CD4-positive, alpha-beta T cell treated with Interleukin-4 for 1 hour (primary cell): ENCODE data around the gene SERTAD2.
A peak's percentile ranks its signal among the peaks of the same experiment; 100 is the strongest.

ENCODE experiments used
- DNase-seq, 2 donors: peaks; one replicate each; pipeline ENCODE4 v3.0.0-alpha.2; 2020 to 2022

Gene SERTAD2

DNA sequence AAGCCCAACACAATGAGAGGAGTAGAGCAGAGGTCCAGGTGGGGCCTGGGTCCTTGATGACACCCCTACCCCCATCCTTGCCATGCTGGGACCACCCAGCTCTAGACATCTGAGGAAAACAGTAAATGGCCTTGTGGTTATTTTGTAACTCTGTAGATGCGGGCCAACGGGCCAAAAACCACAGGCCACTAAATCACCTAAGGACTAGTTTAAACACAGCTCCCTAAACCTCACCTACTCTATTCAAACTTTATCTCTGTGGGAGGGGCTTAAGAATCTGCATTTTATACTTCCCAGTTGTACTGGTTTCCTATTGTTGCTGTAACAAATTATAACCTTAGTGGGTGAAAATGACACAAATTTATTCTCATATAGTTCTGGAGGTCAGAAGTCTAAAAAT is 19.0 kb upstream of the SERTAD2 start:
- no peak for DNase-seq

DNA sequence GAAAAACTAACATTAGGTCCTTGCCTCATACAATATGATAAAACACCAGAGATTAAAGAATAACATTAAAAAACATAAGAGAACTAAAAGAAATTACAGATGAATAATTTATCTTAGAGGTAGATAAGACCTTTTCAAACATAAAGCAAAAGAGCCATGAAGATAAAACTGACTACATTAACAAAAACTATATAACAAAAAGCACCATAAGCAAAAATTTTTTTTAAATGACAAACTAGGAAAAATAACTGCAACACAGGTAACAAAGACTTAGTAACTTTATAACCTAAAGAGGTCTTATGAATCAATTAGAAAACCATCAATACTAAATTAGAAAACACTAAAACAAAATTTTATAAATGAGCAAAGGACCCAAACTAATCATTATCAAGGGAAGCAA is 16.3 kb upstream of the SERTAD2 start:
- DNase-seq: no peak

DNA sequence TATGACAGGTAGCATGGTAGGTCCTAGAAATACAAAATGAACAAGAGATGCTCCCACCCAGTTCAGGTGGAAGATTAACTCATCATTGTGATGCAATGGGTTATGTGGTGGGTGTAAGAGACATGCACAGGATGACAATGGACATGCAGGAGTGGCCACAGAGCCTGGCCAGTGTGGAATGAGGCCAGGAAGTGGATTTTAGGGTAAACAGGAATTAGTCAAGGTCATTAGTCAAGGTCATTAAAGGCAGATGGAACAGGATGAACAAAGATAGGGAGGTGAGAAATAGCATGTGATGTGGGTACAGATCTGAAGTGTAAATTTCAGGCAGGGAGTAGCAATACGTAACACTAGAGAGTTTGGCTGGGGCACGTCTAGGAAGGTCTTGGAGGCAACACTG is 15.6 kb upstream of the SERTAD2 start:
- DNase-seq: no peak

DNA sequence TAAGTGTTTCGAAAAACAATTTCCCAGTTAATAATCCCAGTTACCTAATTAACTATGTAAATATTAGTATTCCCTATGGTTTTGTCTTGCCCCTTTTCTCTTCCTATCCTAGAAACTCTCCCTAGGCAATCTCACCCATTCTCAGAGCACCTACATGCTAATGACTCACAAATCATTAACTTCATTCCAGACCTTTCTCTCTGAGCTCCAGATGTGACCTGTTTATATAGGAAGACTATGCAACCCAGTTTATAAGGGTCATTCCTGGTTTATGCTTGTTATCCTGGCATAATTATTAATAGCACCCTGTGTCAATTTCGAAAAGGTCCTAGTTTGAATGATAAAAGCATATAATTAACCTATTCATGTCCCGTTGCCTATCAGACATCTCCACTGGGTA is 14.8 kb upstream of the SERTAD2 start:
- no peak for DNase-seq

DNA sequence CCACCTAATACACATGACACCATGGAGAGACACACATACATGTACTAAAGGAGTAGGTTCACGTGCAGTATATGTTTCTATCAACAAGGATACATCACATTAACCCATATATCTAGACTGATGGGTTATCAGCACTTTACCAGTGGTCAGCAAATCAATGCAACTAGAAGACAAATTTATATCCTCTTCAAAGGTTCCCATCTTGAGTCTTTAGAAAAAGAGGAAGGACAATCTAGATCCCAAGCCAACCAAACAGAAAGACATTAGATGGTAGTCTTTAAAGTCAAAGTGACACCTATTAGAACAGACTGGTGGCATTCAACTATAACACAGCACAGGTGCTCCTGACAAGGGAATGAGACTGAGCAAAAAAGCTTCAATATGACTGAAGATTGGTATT is 13.8 kb upstream of the SERTAD2 start:
- DNase-seq: no peak

DNA sequence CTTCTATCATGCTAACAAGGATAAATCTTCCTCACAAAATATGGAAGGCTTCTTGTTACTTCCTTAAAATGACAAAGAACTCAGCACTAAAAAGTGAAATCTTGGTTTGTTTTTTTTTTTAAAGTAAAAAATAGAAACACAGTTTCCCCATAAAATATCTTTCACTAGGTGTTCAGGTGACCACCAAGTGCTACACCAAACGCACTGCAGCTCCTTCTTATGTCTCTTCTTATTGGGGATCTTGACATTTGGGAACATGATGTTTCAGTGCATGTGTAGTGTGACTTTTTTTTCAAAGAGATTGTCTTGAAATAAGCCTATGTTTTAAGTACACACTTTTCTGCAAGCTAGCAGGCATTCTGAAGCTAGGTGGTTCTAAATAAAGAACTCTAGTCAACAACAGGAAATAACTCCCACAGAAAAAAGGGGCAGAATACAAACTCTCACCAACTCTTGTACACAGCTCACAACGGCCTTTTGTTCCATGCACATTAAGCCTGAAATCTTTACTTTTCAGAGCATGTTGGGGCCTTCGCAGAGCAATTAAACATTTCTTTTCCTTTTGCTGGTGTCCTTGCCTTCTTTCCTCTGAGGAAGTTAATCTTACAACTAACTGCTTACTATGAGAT is 13.2 kb upstream of the SERTAD2 start:
- DNase-seq: peak in 1 of 2 donors; percentile 29

DNA sequence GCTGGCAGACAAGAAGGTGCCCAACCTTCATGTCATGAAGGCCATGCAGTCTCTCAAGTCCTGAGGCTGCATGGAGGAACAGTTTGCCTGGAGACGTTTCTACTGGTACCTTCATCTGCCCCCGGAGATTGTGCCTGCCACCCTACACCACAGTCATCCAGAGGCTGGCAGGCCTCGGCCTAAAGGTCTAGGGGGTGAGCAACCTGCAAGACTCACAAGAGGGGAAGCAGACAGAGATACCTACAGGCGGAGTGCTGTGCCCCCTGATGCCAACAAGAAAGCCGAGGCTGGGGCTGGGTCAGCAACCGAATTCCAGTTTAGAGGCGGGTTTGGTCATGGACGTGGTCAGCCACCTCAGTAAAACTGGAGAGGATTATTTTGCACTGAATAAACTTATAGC is 12.0 kb upstream of the SERTAD2 start:
- DNase-seq: no peak

DNA sequence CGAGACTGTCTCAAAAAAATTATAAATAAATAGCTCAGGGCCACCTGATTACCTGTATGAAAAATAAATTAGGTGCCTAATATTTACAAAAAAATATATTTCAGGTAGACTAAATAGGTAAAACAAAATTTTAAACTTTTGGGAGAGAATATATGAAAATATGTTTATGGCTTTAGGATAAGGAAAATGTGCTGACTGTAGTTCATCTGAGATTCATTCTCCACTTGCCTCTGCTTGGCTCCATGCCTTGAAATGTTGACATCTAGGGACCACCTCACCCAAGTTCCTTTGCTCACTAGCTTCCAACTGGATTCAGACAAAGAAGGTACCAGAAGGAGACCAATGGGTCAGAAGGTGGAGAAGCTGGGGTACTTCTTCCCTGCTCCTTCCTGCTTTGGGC is 9.7 kb upstream of the SERTAD2 start:
- no peak for DNase-seq

DNA sequence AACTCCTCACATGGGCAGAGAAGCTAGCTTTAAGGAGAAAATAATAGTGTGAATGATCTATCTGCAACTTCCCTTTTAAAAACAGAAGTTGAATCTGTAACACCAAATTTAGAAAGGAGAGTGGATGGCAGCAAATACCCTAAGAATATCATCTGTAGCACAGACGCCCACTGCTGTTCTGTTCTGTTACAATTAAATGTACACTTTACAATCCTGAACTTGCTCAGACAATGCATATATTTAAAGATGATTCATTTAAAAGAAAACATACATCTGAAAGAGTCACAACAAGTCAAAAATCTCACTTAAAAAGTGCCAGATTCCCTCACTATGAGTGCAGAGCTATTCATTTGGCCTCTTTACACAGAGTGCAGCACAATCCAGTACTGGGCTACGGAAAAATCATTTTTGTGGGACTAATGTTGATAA is 8.0 kb upstream of the SERTAD2 start:
- DNase-seq: no peak

DNA sequence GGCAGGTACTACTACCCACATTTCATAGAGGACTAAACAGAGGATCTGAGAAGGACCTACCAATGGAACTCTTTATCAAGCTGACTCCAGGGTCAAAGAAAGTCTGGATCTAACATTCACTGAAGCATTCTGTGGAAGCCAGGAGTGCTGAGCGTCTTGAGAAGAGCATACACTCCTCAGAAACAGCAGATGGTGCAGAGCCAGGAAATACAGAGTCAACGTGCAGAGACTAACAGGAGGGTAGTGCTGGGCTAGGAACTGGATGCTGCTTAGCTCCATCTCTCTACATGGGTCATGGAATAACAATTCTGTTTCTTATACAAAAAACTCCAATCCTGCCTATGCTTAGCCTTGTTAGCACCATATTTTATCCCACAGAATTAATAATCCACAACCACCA is 5.5 kb upstream of the SERTAD2 start:
- DNase-seq: no peak

DNA sequence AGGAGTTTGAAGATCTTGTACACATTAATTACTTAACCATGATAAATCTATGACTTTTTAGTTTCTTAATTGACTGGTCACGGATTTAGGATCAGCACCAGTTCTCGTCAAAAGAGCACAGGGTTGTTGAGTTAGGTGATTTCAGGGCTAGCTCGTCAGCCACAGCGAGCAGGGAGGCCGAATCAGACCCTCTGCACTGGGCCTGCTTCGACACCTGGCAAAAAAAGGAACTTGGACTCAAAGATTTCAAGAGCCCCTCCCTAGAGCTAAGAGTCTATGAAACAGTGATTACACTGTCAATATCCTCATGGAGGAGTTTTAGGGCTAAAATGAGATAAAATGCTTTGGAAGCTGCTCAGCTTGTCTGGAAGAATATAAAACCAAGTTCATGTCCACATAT is 4.6 kb upstream of the SERTAD2 start:
- peak in 1 of 2 donors; percentile 62 for DNase-seq

DNA sequence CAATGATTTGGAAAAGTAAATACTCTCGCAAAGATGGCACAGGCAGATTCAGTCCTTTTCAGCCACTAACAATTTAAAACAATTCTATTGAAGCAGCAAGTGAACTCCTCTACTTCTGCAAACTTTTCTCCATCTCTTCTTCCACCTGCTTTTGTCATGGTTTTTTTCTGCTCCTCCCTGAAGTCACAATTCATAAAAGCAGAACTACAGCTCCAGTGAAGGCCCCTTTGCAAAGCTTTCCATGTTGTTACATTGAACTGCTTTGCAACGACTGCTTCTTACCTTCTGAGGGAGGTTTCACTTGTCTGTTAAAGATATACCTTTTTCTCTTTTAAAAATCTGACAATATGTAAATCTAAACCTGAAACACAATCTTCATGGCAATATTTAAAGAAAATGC is 3.7 kb upstream of the SERTAD2 start:
- no peak for DNase-seq

DNA sequence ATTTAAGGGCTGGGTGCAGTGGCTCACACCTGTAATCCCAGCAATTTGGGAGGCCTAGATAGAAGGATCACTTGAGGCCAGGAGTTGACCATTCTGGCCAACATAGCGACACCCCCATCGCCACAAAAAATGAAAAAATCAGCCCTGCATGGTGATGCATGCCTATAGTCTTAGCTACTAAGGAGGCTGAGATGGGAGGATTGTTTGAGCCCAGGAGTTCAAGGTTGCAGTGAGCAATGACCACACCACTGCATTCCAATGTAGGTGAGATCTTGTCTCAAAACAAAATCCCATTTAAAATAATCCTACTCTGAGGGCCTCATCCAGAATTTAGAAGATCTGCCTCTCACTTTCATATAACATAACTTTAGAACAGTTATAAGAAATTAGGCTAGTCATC is 2.7 kb upstream of the SERTAD2 start:
- no peak for DNase-seq

DNA sequence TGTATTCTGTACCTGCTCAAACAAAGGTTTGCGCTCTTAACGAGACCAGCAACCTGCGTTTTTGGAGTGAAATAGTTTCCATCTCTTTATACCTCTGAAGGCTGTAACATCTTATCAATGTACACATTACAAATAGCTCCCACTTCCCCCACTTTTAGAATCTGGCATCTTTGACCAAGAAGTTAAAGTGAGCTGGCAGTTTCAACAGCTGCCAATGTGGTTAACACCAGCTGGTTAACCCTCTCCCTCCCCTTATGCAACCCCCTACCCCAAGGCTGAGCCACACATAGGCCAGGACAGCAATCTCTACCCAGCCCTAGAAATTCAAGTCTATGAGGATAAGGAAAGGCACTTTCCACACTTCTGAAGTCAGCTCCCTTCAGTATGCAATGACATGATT is 2.2 kb upstream of the SERTAD2 start:
- no peak for DNase-seq

DNA sequence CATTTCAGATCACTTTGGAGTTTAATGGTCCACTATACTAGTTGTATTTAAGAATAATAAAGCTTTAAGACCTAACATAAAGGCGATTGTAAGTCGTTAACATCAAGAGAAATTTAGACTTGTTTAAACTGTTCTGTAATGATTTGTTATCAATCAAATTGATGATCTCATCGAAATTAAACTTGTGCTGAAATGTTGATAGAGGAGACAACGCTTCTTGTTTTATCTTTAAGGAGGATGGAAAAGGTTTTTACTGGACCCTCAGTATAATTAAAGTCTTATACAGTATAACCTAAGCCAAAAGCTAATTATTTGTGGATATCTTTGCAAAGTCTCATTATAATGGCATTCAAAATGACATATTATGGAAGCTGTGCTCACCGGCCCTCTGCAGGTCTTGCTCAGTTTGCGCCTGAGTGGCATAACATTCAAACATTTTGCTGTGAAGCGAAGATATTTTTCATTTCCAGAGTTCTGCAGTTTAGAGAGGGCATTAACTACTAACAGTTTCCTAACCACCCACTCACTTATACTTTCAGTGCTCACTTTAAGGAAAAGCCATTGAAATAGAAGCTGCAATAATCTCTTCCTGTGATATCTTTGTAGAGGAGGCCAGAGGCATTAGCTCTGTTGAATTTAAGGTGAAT is 1.4 kb upstream of the SERTAD2 start:
- DNase-seq: peak in 1 of 2 donors; percentile 36

DNA sequence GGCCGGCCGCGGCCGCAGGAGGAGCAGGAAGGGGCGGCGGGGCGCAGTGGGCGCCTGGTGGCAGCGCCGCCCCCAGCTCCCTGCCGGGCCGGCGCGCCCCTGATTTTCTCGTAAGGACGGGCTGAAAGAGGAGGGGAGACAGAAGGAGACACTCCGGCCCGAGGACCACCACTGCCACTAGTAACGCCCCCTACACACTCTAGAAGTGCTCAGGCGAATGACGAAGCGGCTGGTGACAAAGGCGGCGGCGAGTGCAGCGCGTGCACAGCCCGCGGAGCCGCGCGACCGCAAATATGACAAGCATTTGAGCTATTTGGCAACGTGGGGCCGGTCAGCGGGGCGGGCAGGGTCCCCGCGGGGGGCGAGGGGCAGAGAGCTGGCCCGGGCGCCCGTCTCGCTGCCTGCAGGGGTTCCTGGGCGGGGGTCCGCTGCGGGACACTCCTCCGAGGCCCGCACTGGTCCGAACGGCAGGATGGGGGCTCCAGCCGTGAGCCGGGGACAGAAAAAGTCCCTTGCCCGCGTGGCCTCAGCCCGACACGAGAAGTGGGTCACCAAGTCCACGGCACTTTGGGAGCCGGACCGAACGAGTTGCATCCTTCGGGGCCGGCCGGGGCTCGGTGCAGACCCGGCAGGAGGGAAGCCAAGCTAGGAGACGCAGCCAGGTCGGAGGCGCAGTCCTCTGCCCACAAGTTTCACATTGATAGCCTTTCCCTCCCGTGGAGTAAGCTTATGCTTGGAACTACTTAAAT is 524 bp upstream of the SERTAD2 start:
- peak; percentile 82 to 85 for DNase-seq

DNA sequence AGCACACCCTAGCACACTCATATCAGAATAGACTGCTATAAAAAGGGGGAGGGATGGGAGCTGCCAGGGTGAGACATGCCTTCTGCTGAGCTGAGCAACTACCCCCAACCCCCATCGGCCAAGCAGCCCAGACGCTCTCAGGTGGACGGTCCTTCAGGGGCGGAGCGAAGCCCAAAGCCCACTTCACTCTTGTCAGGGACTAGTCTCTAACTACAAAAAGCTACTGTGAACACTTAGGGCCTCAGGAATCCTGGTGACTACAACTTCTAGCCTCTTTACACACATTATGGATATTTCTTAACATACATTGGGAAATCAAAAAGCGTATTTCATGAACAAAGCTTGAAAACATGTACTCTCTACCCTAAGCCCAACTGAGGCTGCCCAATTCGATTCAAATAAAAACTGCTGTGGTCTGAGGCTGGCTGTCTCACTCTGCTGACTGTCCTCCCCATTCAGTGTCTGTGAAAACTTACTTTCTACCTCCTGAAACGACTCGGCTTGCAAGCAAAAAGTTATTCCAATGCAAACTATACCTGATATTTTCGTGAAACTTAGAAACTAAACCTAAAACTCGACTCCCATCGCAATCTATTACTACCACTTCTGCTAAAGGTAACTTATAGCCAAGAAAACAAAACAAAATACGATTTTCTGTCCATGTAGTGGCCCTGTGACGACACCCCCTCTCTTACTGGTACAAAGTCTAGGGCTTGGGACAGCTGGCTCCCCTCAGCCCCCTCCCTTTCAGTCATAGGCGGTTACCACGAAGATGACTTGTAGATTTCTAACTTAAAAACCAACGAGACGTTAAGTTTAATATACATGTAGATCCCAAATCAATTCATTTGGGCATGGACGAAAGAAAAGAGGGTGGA is 1.2 kb downstream of the SERTAD2 start:
- DNase-seq: peak; percentile 39 to 52

DNA sequence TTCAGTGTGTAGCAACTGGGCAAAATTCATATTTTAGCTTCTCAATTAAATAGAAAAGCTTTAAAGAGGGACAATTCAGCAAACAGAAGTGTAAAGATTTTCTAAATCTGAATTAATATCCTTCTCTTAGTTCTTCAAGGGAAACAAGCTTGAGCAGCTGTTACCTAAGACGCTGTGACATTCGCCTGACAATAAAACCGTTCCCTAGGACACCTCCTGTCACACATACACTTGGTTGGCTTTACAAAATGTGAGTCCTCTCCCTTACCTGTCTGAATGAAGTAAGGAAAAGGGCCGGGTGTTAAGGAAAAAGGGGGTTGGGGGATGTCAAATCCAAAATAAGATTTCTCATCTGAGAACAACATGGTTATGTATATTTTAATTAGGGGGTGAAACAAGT is 2.1 kb downstream of the SERTAD2 start:
- DNase-seq: no peak

DNA sequence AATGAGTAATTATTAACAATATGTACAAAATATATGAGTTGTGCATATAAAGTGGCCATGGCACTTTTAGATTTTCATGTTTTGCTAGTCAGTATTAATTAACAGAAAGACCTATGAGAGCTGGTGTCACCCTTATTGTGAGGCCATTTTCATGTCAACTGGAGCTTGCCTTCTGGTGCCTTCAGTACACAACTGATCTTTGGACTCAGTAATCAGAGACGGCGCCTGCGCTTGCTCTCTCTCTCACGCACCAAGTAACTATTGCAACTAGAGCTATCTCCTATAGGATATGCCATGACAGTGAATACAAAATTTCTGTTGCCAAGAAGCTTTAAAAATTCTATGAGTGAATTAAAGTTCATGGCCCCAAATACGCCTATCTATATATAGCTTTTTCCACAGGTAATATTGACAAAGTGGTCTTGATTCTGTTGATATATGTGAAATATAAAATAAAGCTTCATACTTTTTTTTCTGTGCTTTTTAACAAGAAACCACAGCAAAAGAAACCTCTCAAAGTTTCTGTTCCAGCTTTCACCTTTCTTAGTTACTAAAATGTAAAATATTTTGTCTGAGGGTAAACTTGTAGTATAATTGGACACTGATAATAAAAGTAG is 2.9 kb downstream of the SERTAD2 start:
- DNase-seq: no peak

DNA sequence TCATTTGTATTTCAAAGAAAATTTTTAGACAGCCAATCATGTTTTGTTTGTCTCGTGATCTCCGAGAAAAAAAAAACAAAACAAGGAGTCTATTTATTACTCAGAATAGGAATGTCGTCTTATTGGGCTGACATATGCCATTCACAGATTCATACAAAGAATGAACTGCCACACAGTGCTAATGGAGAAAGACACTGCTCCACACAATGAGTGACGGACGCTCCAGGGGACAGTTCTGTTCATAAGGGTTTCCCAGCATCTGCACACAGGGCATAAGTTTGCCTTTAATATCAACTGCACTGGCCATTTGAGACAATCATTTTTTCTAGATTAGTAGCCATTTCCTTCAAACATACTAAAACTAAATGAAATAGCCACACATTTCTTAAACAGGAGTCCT is 3.4 kb downstream of the SERTAD2 start:
- no peak for DNase-seq

DNA sequence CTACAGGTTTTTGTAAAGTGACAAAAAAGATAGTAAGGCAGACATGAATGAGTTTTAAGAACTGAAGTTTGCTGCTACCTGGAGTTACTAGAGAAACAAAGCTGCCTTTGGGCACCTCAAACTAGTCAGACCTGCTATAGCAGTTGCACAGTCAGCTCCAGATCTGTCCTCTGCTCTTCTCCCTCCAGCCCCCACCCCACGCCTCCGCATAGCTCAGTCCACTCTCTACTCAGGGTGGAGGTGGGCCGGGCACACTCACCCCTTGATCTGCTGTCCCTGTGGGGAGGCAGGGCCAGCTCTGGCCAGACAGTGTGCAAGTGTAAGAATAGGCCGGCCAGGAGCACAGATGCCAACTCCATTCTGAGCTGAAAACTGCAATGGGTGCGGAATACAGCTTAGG is 4.1 kb downstream of the SERTAD2 start:
- no peak for DNase-seq

DNA sequence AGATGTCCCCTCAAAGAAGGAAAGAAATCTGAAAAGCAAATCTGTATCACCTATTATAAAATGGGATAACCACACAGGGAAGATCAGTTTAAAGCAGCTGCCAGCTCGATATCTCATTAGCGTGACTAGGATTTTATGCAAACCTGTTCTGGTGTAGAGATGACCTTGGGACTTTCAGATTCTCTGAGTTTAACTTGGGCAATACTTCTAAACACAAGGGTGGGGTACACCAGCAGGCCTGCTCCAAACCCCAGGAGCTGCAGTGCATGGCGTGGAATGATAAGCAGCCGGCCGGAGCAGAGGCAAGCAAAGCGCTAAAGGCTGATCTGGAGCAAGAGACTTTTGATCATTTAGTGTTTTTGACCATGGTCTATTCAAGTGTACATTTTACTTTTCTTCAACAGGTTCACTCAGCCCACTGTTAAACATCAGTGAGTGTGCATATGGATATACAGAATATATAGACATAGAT is 4.7 kb downstream of the SERTAD2 start:
- DNase-seq: no peak
